ENCODE data around the gene MAN1A1.

GRCh38 chr6:119352001-119352400 is 2.4 kb upstream of the MAN1A1 start:
- TF ChIP-seq CTCF (IDR thresholded peaks at IDR 0.05) (no peak), POLR2A (IDR thresholded peaks at IDR 0.05) (no peak)

Data from body of pancreas (tissue), 4 donors.